GM12878 (cell line): ENCODE results near the gene NLGN1. TPM values are rescaled to one million over a fixed set of nuclear protein-coding genes. Genes with fewer than 3 reads are reported as not detected.

Source experiments
- ATAC-seq: fragments of 200-7000 bp; cut with Tn5 transposase; 3 replicates; pipeline ENCODE4 v1.9.1; 2020; ENCODE audit warnings: mild to moderate bottlenecking, moderate library complexity
- BruUV-seq: library from RNA; stranded (reverse); fragments of 400-500 nt; replicated peaks from 2 replicates; lab custom pipeline; 2021; lab: Mats Ljungman, UMichigan
- CTCF ChIA-PET: fragments of 300-600 bp; sonication (Branson Sonifier 250); formaldehyde crosslinking; extraction: SDS; loops from one replicate; lab custom pipeline; 2021; ENCODE audit warnings: inconsistent platforms; lab: Yijun Ruan, JAX
- POLR2A ChIA-PET: fragments of 350-600 bp; formaldehyde crosslinking; extraction: SDS; loops from one replicate; lab custom pipeline; 2021; ENCODE audit warnings: inconsistent platforms; lab: Charles Lee
- RAD21 ChIA-PET: fragments of 300-600 bp; sonication (Branson Sonifier 250); formaldehyde crosslinking; loops from one replicate; lab custom pipeline; 2023; ENCODE audit warnings: antibody characterized with exemption; ENCODE audit not compliant: unreplicated experiment; lab: Charles Lee
- SMC1A ChIA-PET: fragments of 300-600 bp; sonication (Branson Sonifier 250); formaldehyde crosslinking; loops from one replicate; lab custom pipeline; 2023; ENCODE audit not compliant: unreplicated experiment, uncharacterized antibody; lab: Charles Lee
- DNase-seq: peaks from one replicate; pipeline ENCODE4 v3.0.0-alpha.2; 2011; ENCODE audit warnings: low read depth, low spot score
- FAIRE-seq: peaks from 3 replicates; lab custom pipeline; 2011; peaks lifted over from hg19 to GRCh38; lab: Jason Lieb, UNC
- H2AFZ ChIP-seq: 2 replicates; pipeline ENCODE4 v1.6.0; 2011; ENCODE audit warnings: low read depth, low read length, control low read depth; ENCODE audit not compliant: control insufficient read depth
- H3K27ac ChIP-seq: 2 replicates; pipeline ENCODE4 v1.5.1; 2011; ENCODE audit warnings: control low read depth; ENCODE audit not compliant: control insufficient read depth, insufficient read depth
- H3K27me3 ChIP-seq, 2 experiments: replicated peaks in 1 of 2; 2 replicates each; pipeline versions ENCODE4 v1.6.0 to v1.6.1; 2011; ENCODE audit warnings: low read length in 1 of 2; ENCODE audit not compliant: control insufficient read depth in 2 of 2, insufficient read depth in 2 of 2
- H3K36me3 ChIP-seq, 2 experiments: 2 replicates each; pipeline ENCODE4 v1.5.1; 2011; ENCODE audit warnings: low read length in 1 of 2; ENCODE audit not compliant: control insufficient read depth in 2 of 2, insufficient read depth in 2 of 2
- H3K4me1 ChIP-seq: 2 replicates; pipeline ENCODE4 v1.6.1; 2011; ENCODE audit warnings: mild to moderate bottlenecking, low read length, moderate library complexity, mixed read lengths; ENCODE audit not compliant: control insufficient read depth, insufficient read depth
- H3K4me2 ChIP-seq: 2 replicates; pipeline ENCODE4 v1.6.0; 2011; ENCODE audit warnings: control low read depth; ENCODE audit not compliant: control insufficient read depth, insufficient read depth
- H3K4me3 ChIP-seq: fragments of 200-600 bp; sonication (generic); 2 replicates; pipeline ENCODE4 v1.5.1; 2016
- H3K79me2 ChIP-seq: 2 replicates; pipeline ENCODE4 v1.6.0; 2011; ENCODE audit warnings: low read length; ENCODE audit not compliant: control insufficient read depth, insufficient read depth
- H3K9ac ChIP-seq: 2 replicates; pipeline ENCODE4 v1.8.0; 2011; ENCODE audit warnings: low read length, control low read depth, mixed read lengths; ENCODE audit not compliant: control insufficient read depth, insufficient read depth
- H3K9me3 ChIP-seq: replicated peaks from 3 replicates; pipeline ENCODE4 v1.5.1; 2011; ENCODE audit warnings: mild to moderate bottlenecking, low read length; ENCODE audit not compliant: control insufficient read depth, insufficient read depth
- H4K20me1 ChIP-seq: 2 replicates; pipeline ENCODE4 v1.6.0; 2011; ENCODE audit not compliant: control insufficient read depth, insufficient read depth
- BHLHE40 ChIP-seq, 2 experiments: fragments of 450-650 bp in 1 of 2; IDR thresholded peaks; 2 replicates each; pipeline ENCODE4 v1.6.1; 2011 to 2017; ENCODE audit warnings: low read depth in 2 of 2, borderline replicate concordance in 1 of 2, improper control_type of control experiment in 1 of 2, low read length in 1 of 2, mild to moderate bottlenecking in 1 of 2
- CBX5 ChIP-seq: sonication (generic); IDR thresholded peaks from 2 replicates; pipeline ENCODE4 v1.6.1; 2016; ENCODE audit warnings: low read depth, moderate library complexity, mild to moderate bottlenecking, inconsistent platforms
- CEBPZ ChIP-seq: fragments of 150-350 bp; IDR thresholded peaks from 2 replicates; pipeline ENCODE4 v1.6.1; 2016; ENCODE audit warnings: low read depth, low read length
- E4F1 ChIP-seq: fragments of 450-650 bp; IDR thresholded peaks from 2 replicates; pipeline ENCODE4 v1.6.1; 2018; ENCODE audit warnings: borderline replicate concordance, mild to moderate bottlenecking; ENCODE audit not compliant: partially characterized antibody
- USF2 ChIP-seq: IDR thresholded peaks from 2 replicates; pipeline ENCODE4 v1.6.1; 2011; ENCODE audit warnings: low read depth, low read length, improper control_type of control experiment, borderline replicate concordance
- ZBTB33 ChIP-seq: fragments of 450-650 bp; IDR thresholded peaks from 2 replicates; pipeline ENCODE4 v1.6.1; 2017; ENCODE audit warnings: mild to moderate bottlenecking
- ZBTB4 ChIP-seq: fragments of 450-650 bp; formaldehyde crosslinking; IDR thresholded peaks from 2 replicates; pipeline ENCODE4 v1.4.0; 2022; ENCODE audit warnings: mild to moderate bottlenecking, moderate library complexity
- in situ Hi-C: fragments of 300-500 bp; cut with MboI; formaldehyde crosslinking; loops from 9 replicates; pipeline ENCODE4 v1.14.3; 2018; ENCODE audit warnings: mixed read lengths
- intact Hi-C: fragments of 100-400 bp; cut with micrococcal nuclease; formaldehyde crosslinking; loops from one replicate; pipeline ENCODE4 v1.14.2; 2022; ENCODE audit not compliant: unreplicated experiment
- polyA plus RNA-seq, 11 experiments: library from polyadenylated mRNA; depleted of rRNA in 4 of 11; unstranded in 6 of 11; stranded (reverse) in 5 of 11; fragments of >200 nt; fragmentation: Nextera tagmentation in 4 of 11; fragmentation: Illumina TruSeq in 1 of 11; extraction: Ambion mirVana in 4 of 11; extraction: Trizol in 1 of 11; gene quantifications; 1 replicate in 1 of 11; 2 replicates in 10 of 11; pipeline versions ENCODE4 v1.2.1 to v1.2.3, GENCODE V29; 2011 to 2016; ENCODE audit warnings: inconsistent platforms in 2 of 11, missing spikeins in 2 of 11, low read depth in 1 of 11
- total RNA-seq, 4 experiments: library from RNA; depleted of rRNA in 3 of 4; stranded (reverse); fragments of >200 nt in 3 of 4; fragmentation: Illumina TruSeq in 1 of 4; extraction: Trizol in 1 of 4; gene quantifications; 2 replicates each; pipeline versions ENCODE4 v1.2.1 to v1.2.3, GENCODE V29; 2013 to 2021

The NLGN1 gene
- total and polyA plus RNA-seq, 10 of the 15 experiments (the other 5 are each of a cell fraction or from before 2014, with no cell fraction given), result not detected

GRCh38 chr3:173753593-173753992 lies 356.0 kb downstream of the NLGN1 start (continued):
- TF ChIP-seq ZBTB4 (CRISPR knock-in tag), result no peak
- TF ChIP-seq ZBTB33, result no peak
- no peak for TF ChIP-seq BHLHE40 (IDR thresholded peaks at IDR 0.05; ENCODE audit: borderline replicate concordance in 1 of 2, low read depth in 2 of 2, low read length in 1 of 2)

- intact Hi-C loops, result no loop called here
- Histone ChIP-seq H3K4me2 (no peak overlapping the region), H4K20me1 (no peaks in the 10 kb centered on the region), H3K27me3 (no peaks in the 10 kb centered on the region), H3K4me3 (no peak overlapping the region), H2AFZ (no peak overlapping the region), H3K9me3 (no peaks in the 10 kb centered on the region), H3K27ac (no peak overlapping the region), H3K9ac (no peak overlapping the region), H3K79me2 (no peaks in the 10 kb centered on the region), H3K4me1 (no peaks in the 10 kb centered on the region), H3K36me3 (no peaks in the 10 kb centered on the region)
- BruUV-seq, result no TSS peak
- in situ Hi-C loops, result no loop called here
- RAD21 ChIA-PET, result no interaction called here
- POLR2A ChIA-PET, result no interaction called here
- FAIRE-seq (no peak), ATAC-seq (no peak), DNase-seq (no peak)
- CTCF ChIA-PET, result no interaction called here
- SMC1A ChIA-PET, result no interaction called here
- TF ChIP-seq CEBPZ, result no peak
- no peak for TF ChIP-seq E4F1
- no peak for TF ChIP-seq CBX5
- no peak for TF ChIP-seq USF2
- no peak for TF ChIP-seq ZBTB33
Observed at GRCh38 chr3:173755161-173755560, 357.6 kb downstream of the NLGN1 start.
